Glutamatergic neuron (in vitro differentiated cells): ENCODE data around the gene DGKI. TPM values are rescaled to one million over a fixed set of nuclear protein-coding genes. Genes with fewer than 3 reads are reported as not detected.

Experiments used
- DNase-seq: peaks from one replicate; pipeline ENCODE4 v3.0.0; 2022
- H3K27ac Mint-ChIP-seq: one replicate; pipeline ENCODE4 v1.8.0; 2020; ENCODE audit warnings: mild to moderate bottlenecking, mixed read lengths, inconsistent platforms; ENCODE audit not compliant: unreplicated experiment
- H3K27me3 Mint-ChIP-seq: one replicate; pipeline ENCODE4 v1.8.0; 2020; ENCODE audit warnings: mild to moderate bottlenecking, moderate library complexity, mixed read lengths, inconsistent platforms; ENCODE audit not compliant: unreplicated experiment
- H3K36me3 Mint-ChIP-seq: one replicate; pipeline ENCODE4 v1.8.0; 2020; ENCODE audit warnings: mild to moderate bottlenecking, mixed read lengths, inconsistent platforms; ENCODE audit not compliant: unreplicated experiment
- H3K4me1 Mint-ChIP-seq: one replicate; pipeline ENCODE4 v1.8.0; 2020; ENCODE audit warnings: mild to moderate bottlenecking, low read depth, mixed read lengths, inconsistent platforms; ENCODE audit not compliant: unreplicated experiment
- H3K4me3 Mint-ChIP-seq: one replicate; pipeline ENCODE4 v1.8.0; 2020; ENCODE audit warnings: mild to moderate bottlenecking, mixed read lengths, inconsistent platforms; ENCODE audit not compliant: unreplicated experiment
- H3K9me3 Mint-ChIP-seq: one replicate; pipeline ENCODE4 v1.8.0; 2020; ENCODE audit warnings: mild to moderate bottlenecking, moderate library complexity, mixed read lengths, inconsistent platforms; ENCODE audit not compliant: unreplicated experiment
- total RNA-seq: library from RNA; stranded (reverse); fragmentation: NEBNext Ultra II Directional; extraction: Animal tissue kit (Norgen Biotek cat#: 25700); gene quantifications from one replicate; pipeline ENCODE4 v1.2.1, GENCODE V29; 2021; ENCODE audit not compliant: unreplicated experiment
- TF ChIP-seq, protein P1 (sequence below): fragments of 200-600 bp; sonication (generic); IDR thresholded peaks from one replicate; pipeline ENCODE4 v1.5.0; 2021; ENCODE audit not compliant: partially characterized antibody, unreplicated experiment

Gene DGKI
- total RNA-seq, 1 donor from 2014 or later, result 19.4 TPM

DNA sequence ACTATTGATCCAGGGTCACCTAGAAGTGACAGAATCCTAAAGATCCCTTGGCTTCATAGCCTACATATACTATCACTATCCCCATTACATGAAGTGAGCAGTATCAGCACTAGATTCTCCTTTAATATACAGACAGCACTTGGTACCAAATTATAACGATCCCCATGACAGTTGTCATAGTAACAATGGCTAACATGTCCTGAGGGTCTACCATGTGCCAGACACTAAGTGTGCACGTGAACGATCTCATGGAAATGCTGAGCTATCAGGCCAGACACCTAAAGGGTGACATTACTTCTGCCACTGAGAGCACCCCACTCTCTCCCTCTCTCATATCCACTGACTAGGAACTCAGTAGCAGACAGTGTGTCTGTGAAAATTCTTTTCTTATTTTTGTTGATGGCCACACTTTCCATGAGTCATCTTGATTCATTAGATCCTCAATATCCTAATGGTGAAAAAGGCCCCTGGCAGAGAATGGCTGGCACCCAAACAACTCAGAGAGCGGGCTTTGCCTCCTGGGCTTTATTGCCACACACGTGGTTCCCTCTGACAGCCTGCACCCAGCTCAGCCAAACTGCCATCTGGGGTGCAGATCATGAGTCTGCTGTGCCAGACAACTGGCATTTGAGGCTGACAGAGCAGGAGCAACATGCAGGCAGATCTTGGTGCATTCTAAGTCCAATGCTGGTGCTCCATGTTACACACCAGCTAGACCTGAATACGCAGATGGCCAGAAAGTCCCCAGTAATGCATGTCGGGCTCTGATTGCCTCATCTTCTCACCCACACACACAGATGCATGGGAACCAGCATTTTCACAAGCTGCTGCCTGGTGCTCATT, 176.3 kb downstream of the DGKI start:
- H3K9me3 Mint-ChIP-seq, result peaks cover 2% of the 10 kb centered on the region
- no peaks in the 10 kb centered on the region for H3K36me3 Mint-ChIP-seq
- H3K4me3 Mint-ChIP-seq, result no peak overlapping the region
- peaks cover 2% of the 10 kb centered on the region for H3K27me3 Mint-ChIP-seq
- peaks cover 4% of the 10 kb centered on the region for H3K4me1 Mint-ChIP-seq
- no peak overlapping the region for H3K27ac Mint-ChIP-seq
- TF ChIP-seq, protein P1, sequence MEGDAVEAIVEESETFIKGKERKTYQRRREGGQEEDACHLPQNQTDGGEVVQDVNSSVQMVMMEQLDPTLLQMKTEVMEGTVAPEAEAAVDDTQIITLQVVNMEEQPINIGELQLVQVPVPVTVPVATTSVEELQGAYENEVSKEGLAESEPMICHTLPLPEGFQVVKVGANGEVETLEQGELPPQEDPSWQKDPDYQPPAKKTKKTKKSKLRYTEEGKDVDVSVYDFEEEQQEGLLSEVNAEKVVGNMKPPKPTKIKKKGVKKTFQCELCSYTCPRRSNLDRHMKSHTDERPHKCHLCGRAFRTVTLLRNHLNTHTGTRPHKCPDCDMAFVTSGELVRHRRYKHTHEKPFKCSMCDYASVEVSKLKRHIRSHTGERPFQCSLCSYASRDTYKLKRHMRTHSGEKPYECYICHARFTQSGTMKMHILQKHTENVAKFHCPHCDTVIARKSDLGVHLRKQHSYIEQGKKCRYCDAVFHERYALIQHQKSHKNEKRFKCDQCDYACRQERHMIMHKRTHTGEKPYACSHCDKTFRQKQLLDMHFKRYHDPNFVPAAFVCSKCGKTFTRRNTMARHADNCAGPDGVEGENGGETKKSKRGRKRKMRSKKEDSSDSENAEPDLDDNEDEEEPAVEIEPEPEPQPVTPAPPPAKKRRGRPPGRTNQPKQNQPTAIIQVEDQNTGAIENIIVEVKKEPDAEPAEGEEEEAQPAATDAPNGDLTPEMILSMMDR, result no peak
- DNase-seq, result no peak

DNA sequence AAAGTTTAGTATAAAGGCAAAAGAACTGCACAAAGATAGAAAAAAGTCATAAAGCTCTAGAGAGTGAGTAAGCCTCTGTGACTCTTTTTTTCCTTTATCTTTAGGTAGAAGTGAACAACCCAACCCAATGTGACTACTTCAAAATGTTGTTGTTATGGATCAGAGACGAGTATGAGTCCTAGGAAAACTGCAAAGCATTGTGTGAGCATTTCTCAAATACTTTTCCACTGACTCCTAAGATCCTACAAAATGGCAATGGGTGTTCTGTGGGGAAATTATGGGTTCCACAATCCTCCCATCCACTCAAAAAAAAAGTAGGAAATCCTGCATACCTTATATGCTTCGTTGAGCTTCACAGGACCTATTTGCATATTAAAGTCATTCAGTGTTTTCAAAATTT, 177.1 kb downstream of the DGKI start:
- Mint-ChIP-seq H3K36me3 (no peaks in the 10 kb centered on the region), H3K27ac (no peak overlapping the region)
- TF ChIP-seq, protein P1, result no peak

DNA sequence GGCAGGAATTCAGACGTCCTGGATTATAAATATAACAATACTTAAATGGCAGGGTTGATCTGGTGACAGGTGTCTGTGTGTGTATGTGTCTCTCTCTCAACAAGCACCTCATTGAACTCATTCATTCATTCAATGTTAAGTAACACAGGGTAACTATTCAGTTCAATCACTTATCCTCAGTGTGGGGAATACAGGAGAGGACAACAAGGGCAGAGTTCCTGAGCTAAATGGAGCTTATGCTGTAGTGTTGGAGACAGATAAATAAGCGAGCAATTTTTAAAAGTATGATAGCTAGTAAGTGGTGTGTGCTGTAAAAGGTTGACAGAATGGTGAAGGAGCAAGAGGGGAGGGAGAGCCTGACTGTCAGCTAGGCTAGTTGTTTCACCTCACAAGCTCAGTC, 178.4 kb downstream of the DGKI start:
- no peaks in the 10 kb centered on the region for H3K36me3 Mint-ChIP-seq
- TF ChIP-seq, protein P1, result no peak
- no peak for DNase-seq
- peaks cover 4% of the 10 kb centered on the region for H3K4me1 Mint-ChIP-seq
- H3K27me3 Mint-ChIP-seq, result peaks cover 2% of the 10 kb centered on the region
- no peak overlapping the region for H3K27ac Mint-ChIP-seq
- H3K4me3 Mint-ChIP-seq, result no peak overlapping the region
- peaks cover 2% of the 10 kb centered on the region for H3K9me3 Mint-ChIP-seq

More for the DNA sequence above, 177.1 kb downstream of the DGKI start:
- peaks cover 2% of the 10 kb centered on the region for H3K27me3 Mint-ChIP-seq
- H3K9me3 Mint-ChIP-seq, result peaks cover 2% of the 10 kb centered on the region
- H3K4me1 Mint-ChIP-seq, result peaks cover 4% of the 10 kb centered on the region
- H3K4me3 Mint-ChIP-seq, result no peak overlapping the region
- no peak for DNase-seq

DNA sequence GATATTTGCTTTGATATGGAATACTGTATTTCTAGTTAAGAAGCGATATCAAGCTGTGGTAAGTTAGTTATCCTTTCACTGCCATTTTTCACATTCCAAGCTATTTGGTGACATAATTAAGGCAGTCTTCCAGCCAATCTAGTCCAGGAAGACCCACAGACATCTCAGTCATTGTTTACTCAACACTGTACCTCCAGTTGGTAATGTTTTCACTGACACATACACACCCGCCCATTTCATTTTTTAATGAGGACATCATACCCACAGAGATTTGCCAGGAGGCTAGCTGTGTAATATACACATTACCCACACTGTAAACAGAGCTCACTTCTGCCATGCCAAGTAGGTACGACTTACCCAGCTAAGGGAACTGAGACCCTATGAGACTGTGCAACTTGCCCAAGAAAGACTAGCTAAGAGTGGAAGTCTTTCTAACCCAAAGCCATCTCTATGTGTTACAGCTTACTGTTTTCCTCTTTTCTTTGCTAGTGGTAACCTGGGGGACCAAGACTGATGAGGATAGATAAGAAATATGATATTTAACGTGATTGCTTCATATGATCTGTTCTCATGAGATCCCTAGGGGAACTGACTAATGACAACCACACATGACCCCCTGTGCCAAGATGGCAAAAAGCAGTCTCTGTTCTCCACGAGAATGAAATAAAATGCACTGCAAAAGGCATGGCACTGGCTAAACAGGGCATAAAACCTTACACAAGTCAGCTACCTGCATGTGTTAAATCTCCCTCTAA, 179.0 kb downstream of the DGKI start:
- peaks cover 4% of the 10 kb centered on the region for H3K4me1 Mint-ChIP-seq
- H3K27me3 Mint-ChIP-seq, result peaks cover 2% of the 10 kb centered on the region
- H3K36me3 Mint-ChIP-seq, result no peaks in the 10 kb centered on the region
- H3K9me3 Mint-ChIP-seq, result no peaks in the 10 kb centered on the region
- no peak for DNase-seq
- H3K4me3 Mint-ChIP-seq, result no peak overlapping the region
- H3K27ac Mint-ChIP-seq, result no peak overlapping the region
- TF ChIP-seq, protein P1, result no peak

GRCh38 chr7:137664846-137665245, 181.9 kb downstream of the DGKI start:
- no peak for DNase-seq
- TF ChIP-seq, protein P1, result no peak
- Mint-ChIP-seq H3K9me3 (peaks cover 3% of the 10 kb centered on the region), H3K27me3 (no peaks in the 10 kb centered on the region), H3K36me3 (no peaks in the 10 kb centered on the region), H3K27ac (no peak overlapping the region), H3K4me1 (peaks cover 4% of the 10 kb centered on the region), H3K4me3 (no peak overlapping the region)
